ENCODE measurements around the gene LARGE1.

The LARGE1 gene

DNA sequence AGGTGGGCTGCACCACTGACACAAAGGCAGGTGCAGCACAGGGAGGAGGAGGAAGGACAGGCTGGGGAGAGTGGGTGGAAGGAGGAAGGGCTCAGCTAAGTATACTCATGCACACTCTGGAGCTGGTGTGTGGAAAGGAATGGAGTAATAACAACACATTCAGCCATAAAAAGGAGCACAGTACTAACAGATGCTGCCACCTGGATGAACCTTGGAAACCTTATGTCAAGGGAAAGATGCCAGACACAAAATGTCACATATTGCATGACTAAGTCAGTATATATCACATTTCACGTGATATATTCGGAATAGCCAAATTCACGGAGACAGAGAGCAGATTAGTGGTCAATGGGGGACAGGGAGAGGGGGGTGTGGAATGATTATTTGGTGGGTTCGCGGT is 472.5 kb downstream of the LARGE1 start:
- no peak for DNase-seq (ENCODE audit: low read depth in 2 of 3, low spot score in 1 of 3)

- no peak for DNase-seq (ENCODE audit: low read depth in 2 of 3, low spot score in 1 of 3)
Measured at GRCh38 chr22:33443683-33444082, 476.6 kb downstream of the LARGE1 start.

DNA sequence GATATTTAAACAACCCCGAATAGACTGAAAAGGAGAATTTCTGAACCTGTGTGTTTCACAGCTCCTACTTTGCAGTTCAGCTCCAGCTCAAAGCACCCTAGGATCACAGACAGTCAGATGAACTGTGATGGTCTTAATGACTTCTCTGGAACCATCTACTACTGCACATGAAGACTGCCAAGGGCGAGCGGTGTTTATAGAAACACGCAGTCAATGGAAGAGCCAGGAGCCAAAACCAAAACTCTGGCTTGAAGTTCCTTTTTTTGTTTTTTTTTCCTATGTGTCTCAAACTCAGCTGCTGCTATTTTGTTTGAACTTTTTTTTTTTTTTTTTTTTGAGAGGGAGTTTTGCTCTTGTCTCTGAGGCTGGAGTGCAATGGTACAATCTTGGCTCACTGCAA is 479.5 kb downstream of the LARGE1 start:
- DNase-seq (ENCODE audit: low read depth in 2 of 3, low spot score in 1 of 3), result no peak

DNA sequence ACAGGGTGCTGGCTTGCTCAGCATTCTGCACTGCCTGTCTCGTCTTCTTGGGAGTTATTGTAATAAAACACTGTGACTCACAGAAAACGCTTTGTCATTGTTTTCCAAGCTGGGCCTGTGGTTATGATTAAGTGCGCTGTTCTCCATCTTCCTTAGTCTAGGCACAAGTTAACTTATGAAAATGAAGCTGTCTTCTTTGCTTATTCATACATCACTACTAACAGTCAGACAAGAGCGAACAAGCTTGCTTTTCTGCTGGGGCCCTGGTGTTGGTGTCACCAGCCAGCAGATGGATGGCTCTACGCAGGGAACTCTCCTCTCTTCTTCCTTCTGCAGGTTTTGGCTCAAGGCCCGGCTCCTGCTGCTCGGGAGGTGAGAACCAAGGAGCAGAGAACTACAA is 482.0 kb downstream of the LARGE1 start:
- DNase-seq (ENCODE audit: low read depth in 2 of 3, low spot score in 1 of 3), result no peak

DNA sequence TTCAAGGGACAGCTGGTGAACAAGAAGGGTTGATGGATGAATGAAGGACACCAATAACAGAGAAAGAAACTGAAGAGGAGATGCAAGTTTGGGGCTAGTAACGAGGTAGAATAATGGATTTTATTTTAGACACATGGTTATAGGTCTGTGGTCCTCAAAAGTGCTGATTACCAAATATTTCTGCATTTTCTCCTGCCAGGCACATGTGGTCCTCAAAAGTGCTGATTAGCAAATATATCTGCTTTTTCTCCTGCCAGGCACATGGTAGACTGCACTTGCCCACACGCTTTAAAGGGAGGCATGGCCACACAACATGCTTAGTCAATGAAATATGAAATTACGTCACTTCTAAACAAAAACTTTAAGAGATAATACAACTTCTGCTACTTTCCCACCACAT is 489.0 kb downstream of the LARGE1 start:
- DNase-seq (ENCODE audit: low read depth in 2 of 3, low spot score in 1 of 3), result no peak

- DNase-seq (ENCODE audit: low read depth in 2 of 3, low spot score in 1 of 3), result no peak
Measured at GRCh38 chr22:33429281-33429680, 491.0 kb downstream of the LARGE1 start.

GRCh38 chr22:33427461-33427860 is 492.8 kb downstream of the LARGE1 start:
- no peak for DNase-seq (ENCODE audit: low read depth in 2 of 3, low spot score in 1 of 3)

- DNase-seq (ENCODE audit: low read depth in 2 of 3, low spot score in 1 of 3), result no peak
Measured at GRCh38 chr22:33426451-33426850, 493.8 kb downstream of the LARGE1 start.

- DNase-seq (ENCODE audit: low read depth in 2 of 3, low spot score in 1 of 3), result no peak
Measured at GRCh38 chr22:33421859-33422258, 498.4 kb downstream of the LARGE1 start.

DNA sequence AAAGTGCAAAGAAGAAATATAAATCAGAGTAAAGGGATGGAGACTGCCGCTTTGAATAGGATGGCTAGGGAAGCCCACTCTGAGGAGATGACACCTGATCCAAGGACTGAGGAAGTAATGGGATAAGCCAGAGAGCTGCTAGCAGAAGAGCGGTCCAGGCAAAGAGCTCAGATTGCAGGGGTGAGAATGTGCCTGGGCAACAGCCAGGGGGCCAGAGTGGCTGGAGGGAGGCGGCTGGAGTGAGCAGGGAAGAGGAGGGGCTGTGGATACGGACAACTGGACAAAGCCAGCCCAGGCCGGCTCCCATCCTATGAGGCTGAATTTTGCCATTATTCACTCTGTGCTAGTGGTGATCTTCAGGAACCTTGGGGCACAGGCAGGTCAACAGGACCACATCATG is 501.8 kb downstream of the LARGE1 start:
- DNase-seq (ENCODE audit: low read depth in 2 of 3, low spot score in 1 of 3), result no peak

GRCh38 chr22:33415401-33415800 is 504.9 kb downstream of the LARGE1 start:
- DNase-seq (ENCODE audit: low read depth in 2 of 3, low spot score in 1 of 3), result no peak

DNA sequence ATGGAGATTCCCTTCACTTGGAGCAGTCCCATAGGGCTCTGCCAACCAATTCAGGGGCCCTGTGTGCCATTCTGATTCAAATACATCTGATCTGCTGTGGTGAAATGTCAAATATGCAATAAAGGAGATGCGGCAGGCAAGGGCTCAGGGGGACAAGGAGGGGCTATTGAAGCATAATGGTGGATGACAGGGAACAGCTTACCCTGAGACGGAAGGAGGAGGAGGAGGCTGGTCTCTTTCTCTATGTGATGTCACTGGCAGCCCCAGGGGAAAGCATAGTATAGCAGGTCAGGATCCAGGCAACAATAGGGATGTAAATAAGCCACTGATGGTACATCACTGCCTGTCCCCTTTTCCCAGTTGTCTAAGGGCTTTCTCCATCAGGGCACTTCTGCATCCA is 511.2 kb downstream of the LARGE1 start:
- DNase-seq (ENCODE audit: low read depth in 2 of 3, low spot score in 1 of 3), result no peak

GRCh38 chr22:33405194-33405593 is 515.1 kb downstream of the LARGE1 start:
- DNase-seq (ENCODE audit: low read depth in 2 of 3, low spot score in 1 of 3), result no peak

GRCh38 chr22:33404723-33405122 is 515.6 kb downstream of the LARGE1 start:
- no peak for DNase-seq (ENCODE audit: low read depth in 2 of 3, low spot score in 1 of 3)

DNA sequence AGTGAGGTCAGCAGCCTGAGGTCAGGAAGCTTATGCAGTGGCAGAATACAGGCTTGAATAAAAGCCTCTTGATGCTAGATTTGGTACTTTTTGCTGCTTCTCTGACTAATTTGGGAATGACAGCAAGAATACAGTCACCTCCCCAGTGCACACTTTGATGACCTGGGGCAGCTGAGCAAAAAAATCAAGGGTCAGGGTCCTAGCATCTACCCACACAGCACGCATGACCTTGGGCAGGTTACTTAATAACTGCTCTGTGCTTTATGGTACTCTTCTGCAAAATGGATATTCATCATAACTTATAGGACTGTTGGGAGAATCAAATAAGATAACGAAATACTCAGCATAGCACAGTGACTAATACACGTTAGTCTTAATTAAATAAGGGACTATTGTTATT is 518.0 kb downstream of the LARGE1 start:
- no peak for DNase-seq (ENCODE audit: low read depth in 2 of 3, low spot score in 1 of 3)

DNA sequence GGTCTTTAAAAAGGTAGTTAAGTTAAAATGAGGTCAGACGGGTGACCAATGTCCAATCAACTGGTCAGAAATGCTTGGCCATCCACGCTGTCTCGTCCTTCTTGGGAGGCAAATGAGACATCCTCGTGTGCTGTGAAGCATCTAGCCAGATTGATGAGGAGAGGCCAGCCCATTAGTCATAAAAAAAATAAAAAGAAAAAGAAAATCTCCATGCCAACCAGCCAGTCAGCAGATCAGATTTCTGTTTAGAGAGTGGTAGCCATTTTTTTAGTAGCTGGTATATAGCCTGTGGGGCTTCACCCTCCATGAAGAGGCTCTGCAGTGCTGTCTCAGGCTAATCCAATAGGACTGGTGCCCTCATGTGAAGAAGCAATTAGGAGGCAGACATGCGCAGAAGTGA is 519.0 kb downstream of the LARGE1 start:
- DNase-seq (ENCODE audit: low read depth in 2 of 3, low spot score in 1 of 3), result no peak

- no peak for DNase-seq (ENCODE audit: low read depth in 2 of 3, low spot score in 1 of 3)
Measured at GRCh38 chr22:33400891-33401290, 519.4 kb downstream of the LARGE1 start.

- no peak for DNase-seq (ENCODE audit: low read depth in 2 of 3, low spot score in 1 of 3)
Measured at GRCh38 chr22:33400061-33400840, 520.0 kb downstream of the LARGE1 start.

GRCh38 chr22:33397381-33397907 is 522.8 kb downstream of the LARGE1 start:
- DNase-seq (ENCODE audit: low read depth in 2 of 3, low spot score in 1 of 3), result no peak

- DNase-seq (ENCODE audit: low read depth in 2 of 3, low spot score in 1 of 3), result no peak
Measured at GRCh38 chr22:33393432-33393831, 526.8 kb downstream of the LARGE1 start.

DNA sequence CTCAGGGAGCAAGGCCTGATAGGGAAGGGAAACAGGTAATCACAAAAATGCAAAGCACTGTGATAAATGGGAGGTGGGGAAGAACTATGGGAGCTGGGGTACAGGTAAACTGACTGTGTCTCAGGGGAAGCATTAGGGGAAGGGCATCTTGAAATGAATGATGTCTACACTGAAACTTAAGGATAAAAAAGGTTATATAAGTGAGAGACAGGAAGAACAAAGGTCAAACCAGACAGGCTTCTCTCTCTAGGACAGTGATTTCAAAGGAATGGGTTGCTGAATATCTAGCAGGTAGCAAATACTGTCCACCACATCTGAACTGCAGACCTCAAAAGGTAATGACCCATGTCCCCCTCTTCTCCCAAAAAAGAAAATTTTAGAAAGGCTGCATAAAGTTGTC is 529.0 kb downstream of the LARGE1 start:
- no peak for DNase-seq (ENCODE audit: low read depth in 2 of 3, low spot score in 1 of 3)

DNA sequence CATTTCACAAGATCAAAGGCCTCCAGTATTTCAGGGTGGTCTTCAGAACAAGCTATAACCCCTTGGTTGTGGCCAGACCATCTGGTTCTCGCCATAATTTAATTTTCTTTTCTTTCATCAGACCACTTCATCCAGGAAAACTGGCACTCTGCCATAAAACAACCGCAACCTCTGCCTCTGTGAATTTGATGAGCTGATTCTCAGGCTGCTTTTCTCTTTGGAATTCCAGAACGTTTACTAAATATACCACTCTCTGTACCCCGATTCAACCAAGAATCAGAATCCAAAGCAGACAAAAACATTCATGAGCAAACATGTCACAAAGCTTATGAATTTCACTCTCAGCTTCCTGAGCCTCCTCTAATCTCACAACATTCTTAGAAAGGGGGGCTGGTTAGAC is 530.3 kb downstream of the LARGE1 start:
- no peak for DNase-seq (ENCODE audit: low read depth in 2 of 3, low spot score in 1 of 3)

DNA sequence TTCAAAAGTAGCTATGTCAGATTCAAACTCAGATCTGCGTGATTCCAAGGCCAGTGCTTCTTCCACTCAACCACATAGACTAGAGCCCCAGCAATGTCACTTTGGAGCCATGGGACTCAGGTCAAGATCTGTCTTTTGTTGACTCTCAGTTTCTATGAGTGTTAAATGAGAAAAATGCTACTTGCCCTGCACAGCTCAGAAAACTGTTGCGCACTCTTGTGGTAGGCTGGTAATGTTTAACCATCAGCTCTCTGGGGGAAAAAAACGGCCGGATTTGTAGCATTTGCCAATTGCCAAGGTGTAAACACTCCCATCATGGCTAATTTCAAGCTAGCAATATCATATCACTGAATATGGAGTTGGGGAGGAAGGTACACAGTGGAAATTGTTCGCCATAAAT is 534.0 kb downstream of the LARGE1 start:
- DNase-seq (ENCODE audit: low read depth in 2 of 3, low spot score in 1 of 3), result no peak
